HG03469 (cell line): ENCODE results near the gene HOXA4.

Experiments used
- ATAC-seq: cut with Tn5 transposase; IDR thresholded peaks from one replicate; pipeline ENCODE4 v1.9.1; 2021; ENCODE audit warnings: mild to moderate bottlenecking, moderate library complexity, moderate number of reproducible peaks; ENCODE audit not compliant: unreplicated experiment

HOXA4 gene

DNA sequence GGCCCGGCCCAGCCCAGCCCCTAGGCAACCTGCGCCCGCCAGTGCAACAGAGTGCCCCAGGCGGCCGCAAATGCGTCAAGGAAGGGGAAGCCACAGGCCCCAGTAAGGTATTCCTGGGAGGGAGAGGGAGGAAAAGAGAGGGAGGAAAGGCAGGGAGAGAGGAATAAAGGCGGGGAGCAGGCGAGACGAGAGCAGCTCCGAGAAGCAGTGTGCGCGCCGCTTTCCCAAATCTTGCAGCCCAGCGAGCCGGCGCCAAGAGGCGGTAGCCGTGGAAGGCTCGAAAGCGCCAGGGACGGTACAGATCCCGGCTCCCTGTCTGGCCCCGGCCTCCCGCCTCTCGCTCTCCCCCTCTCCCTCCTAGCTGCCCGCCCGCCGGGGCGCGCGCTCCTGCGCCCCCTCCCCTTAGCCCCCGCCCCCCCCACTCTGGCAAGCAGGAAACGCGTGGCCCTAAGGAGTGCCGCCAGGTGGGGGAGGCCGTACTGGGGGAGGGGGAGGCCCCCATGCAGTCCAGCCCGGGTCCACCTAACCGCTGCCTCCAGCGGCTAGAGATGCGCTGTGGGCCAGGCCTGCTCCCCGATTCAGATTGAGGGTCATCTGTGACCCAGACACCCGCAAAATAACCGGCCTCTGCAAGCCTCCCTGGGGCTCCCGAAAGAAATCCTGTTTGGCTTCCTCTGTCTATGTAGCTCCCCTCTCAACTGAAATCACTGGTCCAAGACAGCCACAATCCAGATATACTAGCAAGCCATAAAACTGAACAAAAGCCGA, 39.3 kb upstream of the HOXA4 start:
- no peak for ATAC-seq

DNA sequence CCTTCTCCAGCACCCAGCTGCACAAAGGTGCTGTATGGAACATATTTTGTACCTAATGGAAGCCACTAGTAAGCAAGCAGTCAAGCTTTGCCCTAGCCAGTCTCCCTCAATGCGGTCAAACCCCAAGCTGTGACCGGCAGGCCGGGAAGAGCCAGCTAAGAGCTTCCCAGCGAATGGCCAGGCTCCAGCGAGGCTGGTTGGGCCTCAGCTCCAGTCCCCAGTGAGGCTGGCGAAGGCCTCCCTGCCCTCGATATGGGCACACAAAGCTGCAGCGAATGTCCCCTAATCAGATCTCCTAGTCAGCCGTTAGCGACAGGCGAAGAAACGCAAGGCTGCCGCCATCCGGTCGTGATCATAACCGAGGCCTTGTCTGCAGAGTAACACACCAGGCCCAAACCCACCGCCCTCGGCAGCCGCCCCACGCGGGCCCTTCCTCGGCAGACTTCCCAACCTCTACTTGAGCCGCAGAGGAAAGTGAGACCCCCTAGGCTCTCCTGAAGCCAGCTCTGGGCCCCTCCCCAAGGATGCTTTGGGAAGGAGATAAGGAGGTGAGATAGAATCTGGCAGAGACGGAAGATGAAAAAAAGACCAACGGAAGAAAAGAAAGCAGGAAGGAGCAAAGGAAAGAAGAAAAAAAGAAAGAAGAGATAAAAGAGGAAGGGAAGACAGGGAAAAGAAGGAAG, 37.8 kb upstream of the HOXA4 start:
- no peak for ATAC-seq

DNA sequence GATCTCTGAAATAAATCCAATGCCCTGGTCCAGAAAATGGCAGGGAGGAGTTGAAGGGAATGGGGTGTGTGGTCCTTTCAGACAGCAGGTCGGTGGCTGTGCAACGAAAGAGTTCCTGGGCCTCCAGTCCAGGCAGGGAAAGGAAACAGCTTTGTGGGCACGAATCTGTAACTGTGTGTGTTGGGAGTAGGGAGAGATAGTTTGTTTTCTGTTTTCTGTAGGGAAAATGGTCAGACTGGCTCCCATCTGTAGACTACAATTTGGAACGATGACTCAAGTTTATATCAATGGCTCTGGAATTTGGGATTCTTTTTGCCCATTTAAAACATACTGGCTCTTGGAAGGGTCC, 37.3 kb upstream of the HOXA4 start:
- no peak for ATAC-seq

DNA sequence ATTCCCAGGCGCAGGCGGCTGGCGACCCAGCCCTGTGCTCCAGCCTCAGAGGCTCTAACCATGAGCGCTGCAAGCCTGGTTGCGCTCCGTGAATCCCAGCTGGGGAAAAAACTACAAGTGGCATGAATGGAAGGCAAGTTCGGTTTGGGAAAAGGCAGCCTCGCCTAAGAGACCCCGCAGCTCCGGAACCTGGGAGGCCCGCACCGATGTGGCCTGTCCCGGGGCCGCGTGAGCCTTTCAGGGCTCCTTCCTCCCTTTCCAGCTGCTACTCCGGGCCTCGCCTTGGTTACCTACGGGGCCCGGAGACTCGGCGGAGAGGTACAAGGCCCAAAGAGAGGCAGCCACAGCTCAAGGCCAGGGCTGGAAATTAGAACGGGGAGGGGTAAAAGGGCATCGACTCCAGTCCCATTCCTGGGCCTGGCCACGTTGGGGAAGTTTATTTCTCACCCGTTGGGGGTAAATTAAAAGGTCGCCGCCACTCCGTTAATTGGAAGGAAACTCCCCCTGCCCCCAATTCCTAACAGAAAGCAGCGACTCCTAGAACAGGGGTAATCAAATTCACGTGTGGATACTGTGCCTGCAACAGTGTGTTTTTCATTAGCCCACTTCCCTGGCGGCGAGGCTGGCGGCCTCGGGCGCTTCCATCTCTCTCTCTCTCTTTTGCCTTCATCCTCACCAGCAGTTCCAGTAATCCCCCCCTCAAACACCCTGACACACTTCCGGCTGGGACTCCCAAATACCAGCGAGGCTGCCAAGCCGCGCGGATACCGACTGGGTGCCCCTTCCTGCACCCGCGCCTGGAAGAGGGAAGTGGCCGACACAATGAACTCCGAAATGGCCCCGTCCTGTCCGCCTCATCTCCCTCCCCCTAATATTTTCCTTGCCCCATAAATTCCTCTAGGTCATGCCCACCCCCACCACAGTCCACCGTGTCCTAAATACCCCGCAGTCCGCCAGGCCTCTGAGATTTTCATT, 36.3 kb upstream of the HOXA4 start:
- no peak for ATAC-seq

DNA sequence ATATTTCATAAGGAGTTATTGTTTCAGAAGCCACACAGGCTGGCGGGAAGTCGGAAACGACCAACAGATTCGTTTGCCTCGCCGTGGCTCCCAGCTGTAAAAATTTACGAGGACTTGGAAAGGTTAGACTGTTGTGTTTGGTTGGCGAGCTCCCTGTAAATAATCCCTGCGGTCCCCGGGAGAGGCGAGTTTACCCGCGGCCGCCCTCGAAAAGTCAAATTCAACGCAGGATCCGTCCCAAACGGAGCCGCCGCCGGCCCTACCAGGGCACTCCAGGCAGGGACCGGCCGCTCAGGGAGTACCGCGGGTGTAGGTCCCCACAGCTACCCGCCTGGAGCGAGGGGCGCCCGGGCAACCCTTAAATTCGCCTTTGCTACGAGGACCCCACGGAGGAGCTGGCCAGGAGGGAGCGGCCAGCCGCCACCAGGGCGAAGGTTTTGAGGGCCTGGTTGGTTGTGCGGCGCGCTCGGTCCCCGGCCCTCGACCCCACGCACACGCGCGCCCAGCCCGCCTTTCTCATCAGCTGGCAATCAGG, 35.5 kb upstream of the HOXA4 start:
- ATAC-seq = no peak

DNA sequence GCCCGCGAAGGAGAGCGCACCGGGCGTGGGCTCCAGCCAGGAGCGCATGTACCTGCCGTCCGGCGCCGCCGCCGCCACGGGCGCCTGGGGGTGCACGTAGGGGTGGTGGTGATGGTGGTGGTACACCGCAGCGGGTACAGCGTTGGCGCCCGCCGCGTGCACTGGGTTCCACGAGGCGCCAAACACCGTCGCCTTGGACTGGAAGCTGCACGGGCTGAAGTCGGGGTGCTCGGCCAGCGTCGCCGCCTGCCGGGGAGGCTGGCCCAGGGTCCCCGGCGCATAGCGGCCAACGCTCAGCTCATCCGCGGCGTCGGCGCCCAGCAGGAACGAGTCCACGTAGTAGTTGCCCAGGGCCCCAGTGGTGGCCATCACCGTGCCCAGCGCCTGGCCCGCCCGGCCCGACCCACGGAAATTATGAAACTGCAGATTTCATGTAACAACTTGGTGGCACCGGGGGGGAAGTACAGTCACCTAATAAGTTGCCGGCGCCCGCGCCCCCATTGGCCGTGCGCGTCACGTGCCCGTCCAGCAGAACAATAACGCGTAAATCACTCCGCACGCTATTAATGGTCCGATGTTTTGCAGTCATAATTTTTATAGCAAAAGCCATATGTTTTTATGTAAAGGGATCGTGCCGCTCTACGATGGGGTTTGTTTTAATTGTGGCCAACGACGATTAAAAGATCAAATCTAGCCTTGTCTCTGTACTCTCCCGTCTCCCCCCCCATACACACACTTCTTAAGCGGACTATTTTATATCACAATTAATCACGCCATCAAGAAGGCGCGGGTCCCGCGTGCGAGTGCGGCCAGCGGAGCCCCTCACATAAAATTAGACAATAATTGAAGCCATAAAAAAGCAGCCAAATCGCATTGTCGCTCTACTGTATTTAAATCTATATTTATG, 34.8 kb upstream of the HOXA4 start, which contains the start of gene HOXA9:
HOXA9 (minus strand) TSS at position 449 of the 907 bp plus-strand sequence; CDS start at position 369, 80 bp downstream.
- no peak for ATAC-seq

DNA sequence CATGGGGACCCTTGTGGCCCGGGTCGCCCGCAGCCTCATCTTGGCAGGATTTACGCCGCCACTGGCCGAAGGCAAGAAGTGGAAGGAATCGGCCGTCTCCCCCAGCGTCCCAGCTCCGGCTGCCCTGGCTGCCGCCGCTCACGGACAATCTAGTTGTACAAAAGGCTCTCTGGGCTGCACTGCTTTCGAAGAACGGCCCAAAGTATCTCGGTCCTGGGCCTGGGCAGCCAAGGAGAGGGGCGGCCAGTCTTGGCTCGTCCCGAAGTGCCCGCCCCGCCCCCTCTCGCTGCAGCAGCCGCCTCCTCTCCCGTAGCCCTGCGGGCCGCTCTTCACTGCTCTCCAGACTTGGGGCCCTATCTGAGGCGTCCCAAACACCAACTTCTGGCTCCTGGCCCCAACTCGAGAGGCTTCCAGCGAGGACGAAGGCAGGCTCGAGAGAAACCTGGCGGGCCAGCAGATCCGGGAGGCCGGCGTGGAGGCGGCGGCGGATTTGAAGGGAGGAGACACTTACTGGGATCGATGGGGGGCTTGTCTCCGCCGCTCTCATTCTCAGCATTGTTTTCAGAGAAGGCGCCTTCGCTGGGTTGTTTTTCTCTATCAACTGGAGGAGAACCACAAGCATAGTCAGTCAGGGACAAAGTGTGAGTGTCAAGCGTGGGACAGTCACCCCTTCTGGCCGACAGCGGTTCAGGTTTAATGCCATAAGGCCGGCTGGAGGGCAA, 34.0 kb upstream of the HOXA4 start:
- no peak for ATAC-seq

DNA sequence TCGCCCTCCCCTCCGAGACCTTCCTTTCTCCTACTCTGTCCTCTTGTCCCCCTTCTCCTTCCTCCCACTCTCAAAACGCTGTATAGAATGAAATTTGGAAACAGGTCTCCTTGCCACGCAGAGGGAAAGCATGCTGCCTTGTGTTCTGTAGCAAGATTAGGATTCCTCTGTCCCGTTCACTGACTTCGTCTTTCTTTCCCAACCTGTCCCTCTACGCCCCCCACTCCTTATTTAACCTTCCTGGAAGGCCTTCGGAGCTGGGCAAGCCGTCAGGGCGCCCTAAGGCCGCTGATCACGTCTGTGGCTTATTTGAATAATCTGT, 33.4 kb upstream of the HOXA4 start:
- ATAC-seq = no peak

DNA sequence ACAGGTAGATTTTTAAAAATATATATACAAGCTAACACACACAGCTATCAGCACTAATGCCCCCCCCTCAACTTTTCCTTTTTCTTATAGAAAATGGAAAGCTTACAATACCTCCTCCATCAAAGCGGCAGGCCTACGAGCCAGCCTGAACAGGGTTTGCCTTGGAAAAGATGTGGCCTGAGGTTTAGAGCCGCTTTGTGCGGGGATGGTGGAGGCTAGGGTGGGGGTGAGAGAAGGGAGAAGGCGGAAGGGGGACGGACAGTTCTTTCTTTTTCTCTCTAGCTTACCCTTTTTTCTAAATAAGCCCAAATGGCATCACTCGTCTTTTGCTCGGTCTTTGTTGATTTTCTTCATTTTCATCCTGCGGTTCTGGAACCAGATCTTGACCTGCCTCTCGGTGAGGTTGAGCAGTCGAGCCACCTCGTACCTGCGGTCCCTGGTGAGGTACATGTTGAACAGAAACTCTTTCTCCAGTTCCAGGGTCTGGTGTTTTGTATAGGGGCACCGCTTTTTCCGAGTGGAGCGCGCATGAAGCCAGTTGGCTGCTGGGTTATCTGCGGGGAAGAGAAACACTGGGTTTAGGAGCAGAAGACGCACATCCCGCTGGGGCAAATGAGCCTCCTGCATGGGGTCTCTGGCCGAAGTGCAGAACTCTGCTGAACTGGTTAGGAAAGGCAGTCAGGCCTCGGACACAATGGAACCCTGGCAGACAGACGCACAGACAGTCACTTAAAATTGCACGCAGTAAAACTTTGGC, 32.9 kb upstream of the HOXA4 start:
- ATAC-seq = no peak

DNA sequence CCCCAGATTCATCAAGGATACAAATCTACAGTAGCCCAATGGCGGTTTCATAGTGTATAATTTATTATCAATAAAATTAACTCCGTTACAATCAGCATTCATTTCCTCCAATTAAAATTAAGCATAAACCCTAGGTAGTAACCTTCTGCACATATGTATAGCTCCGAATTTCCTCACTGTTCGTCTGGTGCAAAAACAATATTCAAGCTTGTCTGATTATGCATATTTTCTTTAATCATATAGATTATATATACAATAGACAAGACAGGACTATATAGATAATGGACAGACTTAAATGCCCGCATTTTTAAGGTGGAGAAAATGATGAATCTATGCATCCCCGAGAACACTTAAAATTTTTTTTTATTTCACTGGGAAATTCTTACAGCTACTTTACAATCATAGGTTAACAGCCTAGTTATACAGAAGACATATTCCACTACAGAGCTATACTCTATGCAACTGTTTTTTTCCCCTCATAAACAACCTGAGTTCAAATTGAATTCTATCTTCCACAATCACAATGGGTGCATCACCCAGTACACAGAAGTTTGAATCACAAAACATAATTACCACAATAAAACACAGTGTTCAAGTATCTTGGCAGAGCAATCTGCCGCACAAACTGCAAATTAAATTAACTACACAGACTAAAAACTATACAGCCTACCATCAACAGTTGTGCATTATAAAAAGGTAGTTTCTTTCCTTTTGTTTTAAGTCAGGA, 32.2 kb upstream of the HOXA4 start:
- ATAC-seq = no peak

DNA sequence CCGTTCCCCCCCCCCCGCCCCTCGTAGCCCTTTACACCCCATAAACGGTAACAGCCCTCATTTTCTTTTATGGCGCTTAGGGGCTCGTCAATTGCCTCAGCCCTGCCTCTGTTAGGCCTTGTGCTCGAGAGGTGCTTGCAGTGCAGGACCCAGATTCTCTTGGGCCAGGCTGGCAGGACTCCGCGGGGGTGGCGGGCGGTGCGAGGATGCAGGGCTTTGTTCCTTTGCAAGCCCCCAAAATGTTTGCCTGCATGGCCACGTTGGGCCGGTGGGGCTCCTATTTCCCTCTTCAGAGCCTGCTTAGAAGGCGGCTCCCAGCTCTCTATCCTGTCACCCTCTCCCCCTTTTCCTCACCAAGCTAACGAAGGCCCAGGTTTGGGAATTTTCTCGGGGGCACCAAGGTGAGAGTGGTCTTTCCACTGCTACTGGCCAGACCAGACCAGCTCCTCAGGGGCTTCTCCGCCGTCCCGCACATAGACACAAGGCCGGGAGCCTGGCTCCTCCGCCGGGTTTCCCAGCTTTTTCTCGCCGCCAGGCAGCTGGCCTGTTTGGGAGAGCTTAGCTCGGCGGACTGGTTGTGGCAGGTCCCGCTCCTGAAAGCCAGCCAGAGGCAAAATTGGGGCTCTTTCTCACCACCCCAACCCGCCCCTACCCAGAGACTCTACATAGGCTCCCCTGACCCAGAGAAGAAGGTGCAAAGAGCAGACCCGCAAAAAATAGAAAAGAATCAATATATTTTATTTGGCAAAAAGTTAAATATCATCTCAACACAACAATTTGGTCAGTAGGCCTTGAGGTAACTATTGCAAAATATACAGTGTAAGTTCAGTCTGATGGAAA, 31.4 kb upstream of the HOXA4 start:
- ATAC-seq = no peak

DNA sequence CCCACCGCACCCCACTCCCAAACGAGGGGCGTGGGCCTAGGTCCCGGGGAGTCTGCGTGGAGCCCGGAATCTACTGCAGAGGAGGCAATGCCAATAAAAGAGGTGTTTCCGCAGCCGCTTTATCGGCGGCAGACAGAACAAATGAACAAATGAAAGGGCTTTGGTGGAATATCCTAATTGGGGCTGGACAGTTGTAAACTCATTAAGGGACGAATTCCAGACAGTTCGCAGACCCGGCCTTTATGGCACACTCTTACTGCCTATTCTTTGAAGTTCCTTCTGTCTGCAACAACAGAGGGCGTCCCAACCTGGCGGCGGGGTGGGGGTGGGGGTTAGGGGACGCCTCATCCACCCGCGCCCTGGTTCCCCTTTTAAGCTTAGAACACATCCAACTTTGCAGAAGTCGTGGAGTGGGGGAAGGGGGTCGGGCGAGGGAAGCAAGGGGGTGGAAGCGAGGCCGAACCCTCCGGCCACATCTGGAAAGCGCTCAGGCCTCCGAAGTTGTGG, 30.7 kb upstream of the HOXA4 start:
- no peak for ATAC-seq

DNA sequence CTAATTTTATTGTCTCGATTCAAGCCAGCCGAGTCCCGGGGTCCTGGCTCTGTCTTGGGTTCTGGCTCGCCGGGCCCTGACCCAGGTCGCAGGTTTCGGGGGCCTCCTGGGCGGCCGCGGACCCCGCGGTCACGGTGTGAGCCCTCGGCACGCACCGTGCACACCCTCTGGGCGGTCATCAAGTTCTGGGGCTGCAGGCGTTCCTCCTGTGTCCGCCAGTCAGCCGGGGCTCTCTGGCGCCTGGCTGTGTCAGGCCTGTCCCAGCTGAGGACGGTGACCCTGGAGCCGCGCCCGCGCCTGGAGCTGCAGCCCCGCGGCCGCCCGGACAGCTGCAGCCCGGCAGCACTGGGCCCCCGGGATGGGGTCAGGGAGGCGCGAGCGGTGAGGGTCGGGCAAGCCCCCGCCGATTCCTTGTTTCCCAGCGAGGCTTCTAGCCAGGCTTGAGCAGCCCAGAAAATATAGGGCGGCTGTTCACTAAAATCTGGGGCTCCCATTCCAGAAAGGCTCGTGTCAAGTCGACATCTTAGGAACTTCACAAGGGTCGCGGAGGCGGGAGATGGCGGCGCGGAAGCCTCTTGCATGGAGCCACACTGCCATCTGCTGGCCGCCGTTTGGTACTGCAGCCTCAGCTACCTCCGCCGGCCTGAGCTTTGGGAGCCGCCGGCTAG, 30.1 kb upstream of the HOXA4 start:
- ATAC-seq = no peak

DNA sequence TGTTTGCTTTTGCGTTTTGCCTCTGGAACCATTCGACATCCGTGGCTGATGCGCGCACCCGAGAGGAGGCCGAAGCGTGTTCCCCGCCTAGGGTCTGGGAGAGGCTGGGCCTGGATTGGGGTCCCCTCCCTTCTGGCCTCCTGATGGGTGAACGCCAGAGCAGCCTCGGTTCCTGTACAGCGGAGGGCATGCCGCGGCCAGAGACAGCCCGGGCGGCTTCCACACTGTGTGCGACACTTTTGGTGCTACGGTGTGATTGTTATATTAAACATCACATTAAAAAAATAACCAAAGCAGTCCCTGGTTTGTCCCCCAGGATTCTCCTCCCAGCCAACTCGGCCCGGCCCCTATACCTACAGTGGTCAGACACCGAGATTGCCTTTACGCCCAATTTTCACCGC, 29.6 kb upstream of the HOXA4 start:
- no peak for ATAC-seq

DNA sequence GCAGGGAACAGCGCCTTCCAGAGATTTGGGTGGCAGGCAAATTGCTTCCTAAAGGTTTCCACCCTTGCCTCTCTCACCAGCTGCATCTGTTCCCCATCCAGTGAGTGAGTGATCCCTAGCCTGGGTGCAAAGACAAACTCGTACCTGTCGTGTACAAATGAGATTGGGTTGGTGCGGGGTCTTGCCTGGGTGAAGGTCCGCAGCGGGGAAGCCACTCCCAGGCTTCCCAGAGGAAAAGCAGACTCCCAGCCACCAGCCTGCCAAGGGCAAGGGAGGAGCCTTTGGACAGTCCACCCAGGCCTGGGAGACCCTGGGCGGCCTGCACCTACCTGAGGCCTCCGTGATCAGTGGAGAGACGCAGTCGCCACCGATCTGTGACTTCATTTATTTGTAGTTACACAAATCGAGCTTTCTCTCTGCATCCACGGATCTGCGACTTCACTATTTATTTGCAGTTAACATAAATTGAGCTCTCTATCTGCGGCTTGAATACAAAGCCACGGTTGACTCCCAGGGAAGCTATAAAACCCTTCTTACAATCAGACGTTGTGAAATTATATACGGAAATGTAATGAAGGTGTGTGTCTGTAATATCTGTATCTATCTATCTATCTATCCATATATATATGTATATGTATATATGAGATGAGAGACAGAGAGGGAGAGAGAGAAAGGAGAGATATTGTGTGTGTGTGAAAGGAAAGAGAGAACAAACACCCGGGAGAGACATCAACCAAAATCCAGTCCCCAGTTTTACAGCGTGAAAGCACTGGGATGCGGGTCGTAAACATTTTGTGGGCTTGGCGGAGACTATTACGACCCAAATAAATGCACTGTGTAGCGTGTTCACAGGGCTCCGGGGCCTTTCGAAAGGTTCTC, 28.9 kb upstream of the HOXA4 start:
- no peak for ATAC-seq
